Liver (tissue), 9 donors: ENCODE data around the gene DACH1. TPM values are rescaled to one million over a fixed set of nuclear protein-coding genes. Genes with fewer than 3 reads are reported as not detected.

ENCODE experiments used
- DNase-seq: peaks from one replicate; pipeline ENCODE4 v3.0.0-alpha.2; 2017; ENCODE audit warnings: low spot score
- H3K27ac ChIP-seq, 2 donors: one replicate each; pipeline ENCODE4 v1.7.0; 2013; ENCODE audit warnings: inconsistent platforms in 2 of 2, low read length in 2 of 2, control low read depth in 1 of 2, low read depth in 1 of 2, mild to moderate bottlenecking in 1 of 2
- H3K27me3 ChIP-seq, 4 donors: one replicate each; pipeline versions ENCODE4 v1.6.1 to v1.7.0; 2013; ENCODE audit warnings: low read length in 3 of 4, inconsistent platforms in 1 of 4, mild to moderate bottlenecking in 1 of 4, moderate library complexity in 1 of 4; ENCODE audit not compliant: control insufficient read depth in 4 of 4, insufficient read depth in 4 of 4
- H3K36me3 ChIP-seq, 4 donors: one replicate each; pipeline versions ENCODE4 v1.6.1 to v1.7.0; 2013; ENCODE audit warnings: low read length in 3 of 4, mild to moderate bottlenecking in 3 of 4, low read depth in 1 of 4, moderate library complexity in 1 of 4; ENCODE audit not compliant: control insufficient read depth in 4 of 4, insufficient read depth in 3 of 4
- H3K4me1 ChIP-seq, 4 donors: one replicate each; pipeline versions ENCODE4 v1.6.1 to v1.7.0; 2013; ENCODE audit warnings: low read length in 3 of 4, mild to moderate bottlenecking in 3 of 4, moderate library complexity in 1 of 4; ENCODE audit not compliant: control insufficient read depth in 4 of 4, insufficient read depth in 4 of 4
- H3K4me3 ChIP-seq, 3 donors: one replicate each; pipeline versions ENCODE4 v1.6.1 to v1.7.0; 2013; ENCODE audit warnings: low read length in 3 of 3, control low read depth in 1 of 3, low read depth in 1 of 3, mild to moderate bottlenecking in 1 of 3
- H3K9ac ChIP-seq, 2 donors: one replicate each; pipeline ENCODE4 v1.7.0; 2013; ENCODE audit warnings: low read length in 2 of 2, mild to moderate bottlenecking in 2 of 2, moderate library complexity in 2 of 2, control low read depth in 1 of 2, low read depth in 1 of 2
- H3K9me3 ChIP-seq, 4 donors: one replicate each; pipeline versions ENCODE4 v1.6.1 to v1.7.0; 2013; ENCODE audit warnings: low read length in 3 of 4; ENCODE audit not compliant: control insufficient read depth in 4 of 4
- EGR1 ChIP-seq, 2 donors: IDR thresholded peaks; 2 replicates each; pipeline ENCODE4 v1.6.1; 2016 to 2018; ENCODE audit warnings: antibody characterized with exemption in 2 of 2, low read depth in 2 of 2
- FOXA1 ChIP-seq: IDR thresholded peaks from 2 replicates; pipeline ENCODE4 v1.6.1; 2016; ENCODE audit warnings: antibody characterized with exemption
- FOXA2 ChIP-seq: IDR thresholded peaks from 2 replicates; pipeline ENCODE4 v1.6.1; 2016; ENCODE audit warnings: antibody characterized with exemption
- GABPA ChIP-seq, 2 donors: IDR thresholded peaks in 1 of 2; conservative IDR thresholded peaks in 1 of 2; 2 replicates each; pipeline ENCODE4 v1.6.1; 2016; ENCODE audit warnings: antibody characterized with exemption in 2 of 2, mild to moderate bottlenecking in 1 of 2, moderate library complexity in 1 of 2
- HNF4A ChIP-seq, 2 donors: conservative IDR thresholded peaks; 2 replicates each; pipeline ENCODE4 v1.6.1; 2016; ENCODE audit warnings: antibody characterized with exemption in 2 of 2, mild to moderate bottlenecking in 2 of 2
- HNF4G ChIP-seq: IDR thresholded peaks from 2 replicates; pipeline ENCODE4 v1.6.1; 2016; ENCODE audit warnings: antibody characterized with exemption
- JUND ChIP-seq, 2 donors: IDR thresholded peaks; 2 replicates each; pipeline ENCODE4 v1.6.1; 2016; ENCODE audit warnings: antibody characterized with exemption in 2 of 2
- NR2F2 ChIP-seq: IDR thresholded peaks from 2 replicates; pipeline ENCODE4 v1.6.1; 2016; ENCODE audit warnings: antibody characterized with exemption
- RAD21 ChIP-seq, 2 donors: IDR thresholded peaks; 2 replicates each; pipeline ENCODE4 v1.6.1; 2016; ENCODE audit warnings: antibody characterized with exemption in 2 of 2, mild to moderate bottlenecking in 2 of 2
- RXRA ChIP-seq, 2 donors: IDR thresholded peaks; 2 replicates each; pipeline ENCODE4 v1.6.1; 2017 to 2018; ENCODE audit warnings: antibody characterized with exemption in 2 of 2, mild to moderate bottlenecking in 1 of 2
- SP1 ChIP-seq: IDR thresholded peaks from 2 replicates; pipeline ENCODE4 v1.6.1; 2018; ENCODE audit warnings: antibody characterized with exemption, mild to moderate bottlenecking
- TAF1 ChIP-seq: conservative IDR thresholded peaks from 2 replicates; pipeline ENCODE4 v1.6.1; 2016; ENCODE audit warnings: antibody characterized with exemption, mild to moderate bottlenecking
- polyA plus RNA-seq, 2 donors: library from polyadenylated mRNA; stranded (reverse) in 1 of 2; unstranded in 1 of 2; fragments of 200-250 nt in 1 of 2; fragments of >200 nt in 1 of 2; fragmentation: Nextera tagmentation in 1 of 2; extraction: Ambion mirVana in 1 of 2; gene quantifications; one replicate each; pipeline versions ENCODE4 v1.2.1 to v1.2.3, GENCODE V29; 2013 to 2015
- total RNA-seq, 2 donors: library from RNA; depleted of rRNA; stranded (reverse); fragments of >200 nt; gene quantifications; one replicate each; pipeline ENCODE4 v1.2.3, GENCODE V29; 2014
- TF ChIP-seq, protein P1 (sequence below): IDR thresholded peaks from 2 replicates; pipeline ENCODE4 v1.6.1; 2016; ENCODE audit warnings: antibody characterized with exemption
- TF ChIP-seq, protein P2 (sequence below): fragments of 150-350 bp; IDR thresholded peaks from 2 replicates; pipeline ENCODE4 v1.5.1; 2017; ENCODE audit warnings: improper control_type of control experiment, low read depth, low read length; ENCODE audit not compliant: missing input control
- TF ChIP-seq, protein P3 (sequence below): IDR thresholded peaks from 2 replicates; pipeline ENCODE4 v1.6.1; 2016; ENCODE audit warnings: antibody characterized with exemption
- TF ChIP-seq, protein P4 (sequence below): IDR thresholded peaks from 2 replicates; pipeline ENCODE4 v1.6.1; 2016; ENCODE audit warnings: antibody characterized with exemption
- TF ChIP-seq, protein P5 (sequence below): IDR thresholded peaks from 2 replicates; pipeline ENCODE4 v1.6.1; 2016; ENCODE audit warnings: antibody characterized with exemption, mild to moderate bottlenecking
- donor health status: healthy.
- donor health status: healthy.
- donor health status: healthy.
- donor health status: healthy.
- donor health status: healthy.

DACH1 gene
- total and polyA plus RNA-seq, 4 donors, result 0.28 to 1.9 (median 0.77) TPM

DNA sequence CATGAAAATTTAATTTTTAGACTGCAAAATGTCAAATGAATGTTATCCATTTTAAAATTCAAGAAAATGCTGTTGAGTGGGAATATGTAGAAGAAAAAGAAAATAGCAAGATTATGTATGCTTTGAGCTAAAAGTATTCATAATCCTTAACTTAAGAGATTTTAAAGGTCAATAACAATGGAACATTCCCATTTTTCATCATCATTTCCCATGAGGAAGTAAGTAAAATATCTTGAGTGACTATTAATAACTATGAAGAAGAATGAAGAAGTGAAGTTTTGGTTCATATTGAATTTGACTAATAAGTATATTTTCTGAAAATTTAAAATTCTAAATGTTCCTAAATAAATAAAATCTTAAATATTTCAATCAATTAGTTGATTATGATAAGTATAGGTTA lies 273.4 kb downstream of the DACH1 start:
- Histone ChIP-seq H3K36me3 (no peaks in the 10 kb centered on the region), H3K9me3 (no peaks in the 10 kb centered on the region), H3K4me1 (no peaks in the 10 kb centered on the region), H3K4me3 (no peak overlapping the region), H3K9ac (no peak overlapping the region), H3K27me3 (no peaks in the 10 kb centered on the region), H3K27ac (no peak overlapping the region)
- no peak for TF ChIP-seq NR2F2
- no peak for TF ChIP-seq JUND (IDR thresholded peaks at IDR 0.05)
- TF ChIP-seq, protein P1, sequence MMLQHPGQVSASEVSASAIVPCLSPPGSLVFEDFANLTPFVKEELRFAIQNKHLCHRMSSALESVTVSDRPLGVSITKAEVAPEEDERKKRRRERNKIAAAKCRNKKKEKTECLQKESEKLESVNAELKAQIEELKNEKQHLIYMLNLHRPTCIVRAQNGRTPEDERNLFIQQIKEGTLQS, result no peak
- no peak for TF ChIP-seq EGR1 (IDR thresholded peaks at IDR 0.05; ENCODE audit: low read depth in 2 of 2)
- no peak for TF ChIP-seq HNF4G
- TF ChIP-seq GABPA (IDR thresholded peaks at IDR 0.05 in 1 of 2, conservative IDR thresholded peaks at IDR 0.05 in 1 of 2), result no peak
- no peak for TF ChIP-seq FOXA2
- TF ChIP-seq, protein P2, sequence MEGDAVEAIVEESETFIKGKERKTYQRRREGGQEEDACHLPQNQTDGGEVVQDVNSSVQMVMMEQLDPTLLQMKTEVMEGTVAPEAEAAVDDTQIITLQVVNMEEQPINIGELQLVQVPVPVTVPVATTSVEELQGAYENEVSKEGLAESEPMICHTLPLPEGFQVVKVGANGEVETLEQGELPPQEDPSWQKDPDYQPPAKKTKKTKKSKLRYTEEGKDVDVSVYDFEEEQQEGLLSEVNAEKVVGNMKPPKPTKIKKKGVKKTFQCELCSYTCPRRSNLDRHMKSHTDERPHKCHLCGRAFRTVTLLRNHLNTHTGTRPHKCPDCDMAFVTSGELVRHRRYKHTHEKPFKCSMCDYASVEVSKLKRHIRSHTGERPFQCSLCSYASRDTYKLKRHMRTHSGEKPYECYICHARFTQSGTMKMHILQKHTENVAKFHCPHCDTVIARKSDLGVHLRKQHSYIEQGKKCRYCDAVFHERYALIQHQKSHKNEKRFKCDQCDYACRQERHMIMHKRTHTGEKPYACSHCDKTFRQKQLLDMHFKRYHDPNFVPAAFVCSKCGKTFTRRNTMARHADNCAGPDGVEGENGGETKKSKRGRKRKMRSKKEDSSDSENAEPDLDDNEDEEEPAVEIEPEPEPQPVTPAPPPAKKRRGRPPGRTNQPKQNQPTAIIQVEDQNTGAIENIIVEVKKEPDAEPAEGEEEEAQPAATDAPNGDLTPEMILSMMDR, result no peak
- no peak for DNase-seq

DNA sequence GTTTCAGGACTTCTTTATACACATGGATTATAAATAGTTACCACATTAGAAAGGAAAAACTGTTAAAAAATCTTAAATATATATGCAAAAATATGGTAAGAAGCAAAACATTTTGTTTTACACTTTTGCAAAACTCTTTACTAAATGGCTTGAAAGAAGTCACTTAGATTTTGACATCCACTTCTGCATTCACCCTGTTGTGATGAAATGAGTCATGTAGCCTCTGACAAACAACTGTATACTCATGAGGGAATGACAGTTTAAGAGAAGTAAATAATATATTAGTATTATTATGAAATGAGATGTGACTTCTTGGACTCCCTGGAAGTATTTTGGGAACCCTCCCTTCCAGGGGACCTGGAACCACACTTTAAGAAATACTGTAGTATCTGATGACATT lies 275.6 kb downstream of the DACH1 start:
- Histone ChIP-seq H3K4me1 (no peaks in the 10 kb centered on the region), H3K27ac (no peak overlapping the region), H3K9ac (no peak overlapping the region), H3K36me3 (no peaks in the 10 kb centered on the region), H3K4me3 (no peak overlapping the region), H3K27me3 (no peaks in the 10 kb centered on the region), H3K9me3 (no peaks in the 10 kb centered on the region)
- TF ChIP-seq, protein P3, sequence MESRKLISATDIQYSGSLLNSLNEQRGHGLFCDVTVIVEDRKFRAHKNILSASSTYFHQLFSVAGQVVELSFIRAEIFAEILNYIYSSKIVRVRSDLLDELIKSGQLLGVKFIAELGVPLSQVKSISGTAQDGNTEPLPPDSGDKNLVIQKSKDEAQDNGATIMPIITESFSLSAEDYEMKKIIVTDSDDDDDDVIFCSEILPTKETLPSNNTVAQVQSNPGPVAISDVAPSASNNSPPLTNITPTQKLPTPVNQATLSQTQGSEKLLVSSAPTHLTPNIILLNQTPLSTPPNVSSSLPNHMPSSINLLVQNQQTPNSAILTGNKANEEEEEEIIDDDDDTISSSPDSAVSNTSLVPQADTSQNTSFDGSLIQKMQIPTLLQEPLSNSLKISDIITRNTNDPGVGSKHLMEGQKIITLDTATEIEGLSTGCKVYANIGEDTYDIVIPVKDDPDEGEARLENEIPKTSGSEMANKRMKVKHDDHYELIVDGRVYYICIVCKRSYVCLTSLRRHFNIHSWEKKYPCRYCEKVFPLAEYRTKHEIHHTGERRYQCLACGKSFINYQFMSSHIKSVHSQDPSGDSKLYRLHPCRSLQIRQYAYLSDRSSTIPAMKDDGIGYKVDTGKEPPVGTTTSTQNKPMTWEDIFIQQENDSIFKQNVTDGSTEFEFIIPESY, result no peak
- TF ChIP-seq HNF4A (conservative IDR thresholded peaks at IDR 0.05) (no peak), TAF1 (no peak), GABPA (IDR thresholded peaks at IDR 0.05 in 1 of 2, conservative IDR thresholded peaks at IDR 0.05 in 1 of 2) (no peak), SP1 (no peak), RAD21 (IDR thresholded peaks at IDR 0.05) (no peak), FOXA2 (no peak), HNF4G (no peak), RXRA (IDR thresholded peaks at IDR 0.05) (no peak), JUND (IDR thresholded peaks at IDR 0.05) (no peak), EGR1 (IDR thresholded peaks at IDR 0.05; ENCODE audit: low read depth in 2 of 2) (no peak), FOXA1 (no peak)
- TF ChIP-seq, protein P2, result no peak
- TF ChIP-seq, protein P4, sequence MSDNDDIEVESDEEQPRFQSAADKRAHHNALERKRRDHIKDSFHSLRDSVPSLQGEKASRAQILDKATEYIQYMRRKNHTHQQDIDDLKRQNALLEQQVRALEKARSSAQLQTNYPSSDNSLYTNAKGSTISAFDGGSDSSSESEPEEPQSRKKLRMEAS, result no peak
- TF ChIP-seq, protein P1, result no peak
- TF ChIP-seq, protein P5, sequence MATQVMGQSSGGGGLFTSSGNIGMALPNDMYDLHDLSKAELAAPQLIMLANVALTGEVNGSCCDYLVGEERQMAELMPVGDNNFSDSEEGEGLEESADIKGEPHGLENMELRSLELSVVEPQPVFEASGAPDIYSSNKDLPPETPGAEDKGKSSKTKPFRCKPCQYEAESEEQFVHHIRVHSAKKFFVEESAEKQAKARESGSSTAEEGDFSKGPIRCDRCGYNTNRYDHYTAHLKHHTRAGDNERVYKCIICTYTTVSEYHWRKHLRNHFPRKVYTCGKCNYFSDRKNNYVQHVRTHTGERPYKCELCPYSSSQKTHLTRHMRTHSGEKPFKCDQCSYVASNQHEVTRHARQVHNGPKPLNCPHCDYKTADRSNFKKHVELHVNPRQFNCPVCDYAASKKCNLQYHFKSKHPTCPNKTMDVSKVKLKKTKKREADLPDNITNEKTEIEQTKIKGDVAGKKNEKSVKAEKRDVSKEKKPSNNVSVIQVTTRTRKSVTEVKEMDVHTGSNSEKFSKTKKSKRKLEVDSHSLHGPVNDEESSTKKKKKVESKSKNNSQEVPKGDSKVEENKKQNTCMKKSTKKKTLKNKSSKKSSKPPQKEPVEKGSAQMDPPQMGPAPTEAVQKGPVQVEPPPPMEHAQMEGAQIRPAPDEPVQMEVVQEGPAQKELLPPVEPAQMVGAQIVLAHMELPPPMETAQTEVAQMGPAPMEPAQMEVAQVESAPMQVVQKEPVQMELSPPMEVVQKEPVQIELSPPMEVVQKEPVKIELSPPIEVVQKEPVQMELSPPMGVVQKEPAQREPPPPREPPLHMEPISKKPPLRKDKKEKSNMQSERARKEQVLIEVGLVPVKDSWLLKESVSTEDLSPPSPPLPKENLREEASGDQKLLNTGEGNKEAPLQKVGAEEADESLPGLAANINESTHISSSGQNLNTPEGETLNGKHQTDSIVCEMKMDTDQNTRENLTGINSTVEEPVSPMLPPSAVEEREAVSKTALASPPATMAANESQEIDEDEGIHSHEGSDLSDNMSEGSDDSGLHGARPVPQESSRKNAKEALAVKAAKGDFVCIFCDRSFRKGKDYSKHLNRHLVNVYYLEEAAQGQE, result no peak
- DNase-seq, result no peak
